ENCODE measurements around the gene BCDIN3D. TPM values are rescaled to one million over a fixed set of nuclear protein-coding genes. Genes with fewer than 3 reads are reported as not detected.

BCDIN3D gene
- total and polyA plus RNA-seq, 2 of the 8 experiments (the other 6 are each of a cell fraction or from before 2014, with no cell fraction given): 1.6 to 2.4 TPM

- H2BK5ac ChIP-seq (ENCODE audit: low read depth, low read length): peak overlapping the region; percentile 86; the same call in 1 of the 2 replicates
- H4K20me1 ChIP-seq (replicated peaks in 1 of 2; ENCODE audit: control insufficient read depth in 1 of 2, insufficient read depth in 2 of 2, low read length in 2 of 2): peaks cover under 1 to 8% of the 10 kb centered on the region in 2 experiments
- peaks cover 0 to 13% (median 1%) of the 10 kb centered on the region in 4 experiments; a peak in 4 of 8 replicates for H3K36me3 ChIP-seq (ENCODE audit: control insufficient read depth in 2 of 4, insufficient read depth in 4 of 4, low read length in 3 of 4)
- peaks cover 0 to 15% of the 10 kb centered on the region in 2 experiments; a peak in 1 of 4 replicates for H3K79me2 ChIP-seq (ENCODE audit: control insufficient read depth in 1 of 2, insufficient read depth in 2 of 2, low read length in 2 of 2)
- peaks cover 7% of the 10 kb centered on the region; the same call in 1 of the 2 replicates for H3K79me1 ChIP-seq (ENCODE audit: low read depth, low read length)
- H3K18ac ChIP-seq (ENCODE audit: extremely low read depth, low read length): peak overlapping the region; percentile 71
- peak overlapping the region; percentile 88; the same call in 1 of the 2 replicates for H4K8ac ChIP-seq (ENCODE audit: extremely low read depth, insufficient read depth, low read length)
- 76% methylated on average over 4 of the region's 4 CpGs; no CpG with 5 or more reads in 1 of the 2 experiments for WGBS, 2 experiments (ENCODE audit: extremely low coverage in 1 of 2, insufficient coverage in 1 of 2, insufficient read length in 1 of 2, insufficient replicate concordance in 2 of 2, low coverage in 1 of 2, low lambda C conversion rate in 2 of 2, missing lambda C conversion rate in 1 of 2)
- peaks cover 16 to 35% (median 22%) of the 10 kb centered on the region in 4 experiments for H3K4me1 ChIP-seq (replicated peaks in 1 of 4; ENCODE audit: control insufficient read depth in 3 of 4, insufficient read depth in 4 of 4, low read length in 3 of 4)
- no peak overlapping the region for H3K23ac ChIP-seq (ENCODE audit: insufficient read length)
- H3K9me3 ChIP-seq (ENCODE audit: insufficient read depth in 2 of 2, low read depth in 1 of 2, low read length in 1 of 2): no peaks in the 10 kb centered on the region
- DNase-seq (ENCODE audit: low read depth in 1 of 2, low spot score in 2 of 2): no peak
- H3K4me3 ChIP-seq (ENCODE audit: extremely low read depth in 1 of 4, insufficient read depth in 2 of 4, low read depth in 3 of 4, low read length in 4 of 4): peak overlapping the region in 1 of 4 experiments; percentile 13; a peak in 3 of 8 replicates
- H3K23me2 ChIP-seq (ENCODE audit: low read depth, low read length): no peaks in the 10 kb centered on the region; the same call in 1 of the 2 replicates
- CTCF ChIA-PET (ENCODE audit: partially characterized antibody): interaction anchor here (1.0 to 6.4 kb wide), 11 partner anchors 11 to 84 kb away, joined by 3 to 44 read pairs (median 7); no protein-coding TSS in a partner anchor
- no peak for FAIRE-seq
- peak overlapping the region in 3 of 4 experiments; percentile 20 to 26 (median 24); a peak in 4 of 7 replicates for H3K9ac ChIP-seq (replicated peaks in 1 of 4; ENCODE audit: extremely low read depth in 1 of 4, low read depth in 3 of 4, low read length in 3 of 4)
- H4K91ac ChIP-seq (replicated peaks; ENCODE audit: insufficient read length, low read length): peak overlapping the region; percentile 79
- no peak overlapping the region for H3K14ac ChIP-seq (ENCODE audit: insufficient read length)
- H2BK15ac ChIP-seq (ENCODE audit: low read length): peak overlapping the region; percentile 78; the same call in 1 of the 2 replicates
- peak overlapping the region; percentile 62 for H3K27ac ChIP-seq (ENCODE audit: low read depth, low read length)
- no peak overlapping the region for H2AFZ ChIP-seq (ENCODE audit: low read length)
- H3K27me3 ChIP-seq (replicated peaks in 1 of 4; ENCODE audit: control insufficient read depth in 3 of 4, extremely low read depth in 1 of 4, insufficient read depth in 3 of 4, low read length in 3 of 4): no peaks in the 10 kb centered on the region
- H3K56ac ChIP-seq (replicated peaks; ENCODE audit: insufficient read length, low read depth, low read length): no peak overlapping the region
- H3K4ac ChIP-seq (replicated peaks; ENCODE audit: insufficient read length, low read depth, low read length): no peak overlapping the region
- H3K4me2 ChIP-seq (ENCODE audit: insufficient read depth in 1 of 2, low read depth in 2 of 2, low read length in 2 of 2): peak overlapping the region; percentile 45 to 55
- H4K5ac ChIP-seq (ENCODE audit: insufficient read length, low read depth, low read length): peak overlapping the region; percentile 46
- TF ChIP-seq FOSL1 (IDR thresholded peaks at IDR 0.05; ENCODE audit: insufficient read depth, low read depth, low read length): no peak
- no peak for TF ChIP-seq ASH2L (IDR thresholded peaks at IDR 0.05; ENCODE audit: low read length)
- no peak for TF ChIP-seq RAD21 (IDR thresholded peaks at IDR 0.05 in 1 of 2, conservative IDR thresholded peaks at IDR 0.05 in 1 of 2; ENCODE audit: low read depth in 2 of 2, low read length in 2 of 2)
- TF ChIP-seq SUZ12 (IDR thresholded peaks at IDR 0.05; ENCODE audit: low read length): no peak
- no peak for TF ChIP-seq SP2 (IDR thresholded peaks at IDR 0.05; ENCODE audit: low read length)
- TF ChIP-seq HDAC2 (IDR thresholded peaks at IDR 0.05; ENCODE audit: borderline replicate concordance in 1 of 2, low read depth in 2 of 2, low read length in 2 of 2): no peak
- no peak for TF ChIP-seq RXRA (IDR thresholded peaks at IDR 0.05; ENCODE audit: insufficient read depth, low read depth, low read length)
- no peak for TF ChIP-seq GABPA (IDR thresholded peaks at IDR 0.05; ENCODE audit: borderline replicate concordance, insufficient read depth, low read length)
- TF ChIP-seq BACH1 (IDR thresholded peaks at IDR 0.05; ENCODE audit: low read length): no peak
- no peak for TF ChIP-seq BCL11A (IDR thresholded peaks at IDR 0.05; ENCODE audit: low read depth in 2 of 2, low read length in 2 of 2)
- H2BK20ac ChIP-seq (ENCODE audit: low read length): peak overlapping the region; percentile 87; the same call in 1 of the 2 replicates
- H2BK12ac ChIP-seq (ENCODE audit: low read depth, low read length): peak overlapping the region; percentile 88
- no peak overlapping the region for H2AK5ac ChIP-seq (ENCODE audit: low read depth, low read length)
- POLR2A ChIA-PET (ENCODE audit: partially characterized antibody): interaction anchor here (0.7 to 4.7 kb wide), 7 partner anchors 9 to 68 kb away, joined by 3 to 59 read pairs (median 6); partner anchors contain the start of genes NCKAP5L and TMBIM6
- H2BK120ac ChIP-seq (replicated peaks; ENCODE audit: low read depth, low read length): no peak overlapping the region
Measured at GRCh38 chr12:49809381-49809905, 33.5 kb downstream of the BCDIN3D start.

All from H1 (cell line).